HepG2 (cell line): ENCODE results near the gene MROH2A. TPM values are rescaled to one million over a fixed set of nuclear protein-coding genes. Genes with fewer than 3 reads are reported as not detected.

Experiments used
- AKAP8 ChIP-seq: sonication (generic); formaldehyde crosslinking; IDR thresholded peaks from 2 replicates; pipeline ENCODE4 v1.5.1; 2020; ENCODE audit warnings: mild to moderate bottlenecking, missing genetic modification reagents
- ARHGAP35 ChIP-seq: sonication (generic); formaldehyde crosslinking; IDR thresholded peaks from 2 replicates; pipeline ENCODE4 v1.9.0; 2022; ENCODE audit warnings: mild to moderate bottlenecking, inconsistent platforms, moderate library complexity, missing genetic modification reagents, borderline replicate concordance
- ATF1 ChIP-seq: IDR thresholded peaks from 2 replicates; pipeline ENCODE4 v1.6.1; 2016; ENCODE audit warnings: mild to moderate bottlenecking, control low read depth
- CEBPZ ChIP-seq: IDR thresholded peaks from 2 replicates; pipeline ENCODE4 v1.6.1; 2012; ENCODE audit warnings: low read length, improper control_type of control experiment
- DMAP1 ChIP-seq: IDR thresholded peaks from 2 replicates; pipeline ENCODE4 v1.6.1; 2016
- HNRNPLL ChIP-seq: fragments of 200-400 bp; formaldehyde crosslinking; IDR thresholded peaks from 2 replicates; pipeline ENCODE4 v1.6.1; 2017; ENCODE audit warnings: mild to moderate bottlenecking, low read depth, low read length; ENCODE audit not compliant: poor library complexity, severe bottlenecking
- HOXA5 ChIP-seq: sonication (generic); formaldehyde crosslinking; IDR thresholded peaks from 2 replicates; pipeline ENCODE4 v1.4.0; 2020; ENCODE audit warnings: missing genetic modification reagents
- KDM5B ChIP-seq: sonication (generic); formaldehyde crosslinking; IDR thresholded peaks from 2 replicates; pipeline ENCODE4 v1.4.0; 2020; ENCODE audit warnings: missing genetic modification reagents, mild to moderate bottlenecking, borderline replicate concordance
- MXD4 ChIP-seq: IDR thresholded peaks from 2 replicates; pipeline ENCODE4 v1.6.1; 2016; ENCODE audit warnings: mild to moderate bottlenecking, missing biosample characterization, missing genetic modification reagents
- PPARG ChIP-seq: conservative IDR thresholded peaks from 2 replicates; pipeline ENCODE4 v1.6.1; 2016; ENCODE audit warnings: missing biosample characterization, missing genetic modification reagents
- PRMT3 ChIP-seq: sonication (generic); formaldehyde crosslinking; IDR thresholded peaks from 2 replicates; pipeline ENCODE4 v1.8.1; 2022; ENCODE audit warnings: low read depth, mild to moderate bottlenecking, moderate library complexity, missing genetic modification reagents, borderline replicate concordance
- SMYD3 ChIP-seq: sonication (generic); formaldehyde crosslinking; IDR thresholded peaks from 2 replicates; pipeline ENCODE4 v1.8.1; 2023; ENCODE audit warnings: mild to moderate bottlenecking, missing genetic modification reagents
- SNRNP70 ChIP-seq: fragments of 200-400 bp; formaldehyde crosslinking; IDR thresholded peaks from 2 replicates; pipeline ENCODE4 v1.6.1; 2017; ENCODE audit warnings: mild to moderate bottlenecking, low read depth, low read length, moderate library complexity
- SRF ChIP-seq: IDR thresholded peaks from 2 replicates; pipeline ENCODE4 v1.6.1; 2011; ENCODE audit warnings: mild to moderate bottlenecking, low read depth, low read length, moderate library complexity
- TAF1 ChIP-seq: sonication (generic); formaldehyde crosslinking; IDR thresholded peaks from 2 replicates; pipeline ENCODE4 v1.4.0; 2020; ENCODE audit warnings: missing genetic modification reagents
- ZBTB3 ChIP-seq: sonication (generic); formaldehyde crosslinking; IDR thresholded peaks from 2 replicates; pipeline ENCODE4 v1.4.0; 2020; ENCODE audit warnings: low read depth, mild to moderate bottlenecking, moderate library complexity, missing genetic modification reagents, borderline replicate concordance
- ZFP36L2 ChIP-seq: sonication (generic); formaldehyde crosslinking; IDR thresholded peaks from 2 replicates; pipeline ENCODE4 v1.4.0; 2020; ENCODE audit warnings: missing genetic modification reagents
- ZKSCAN5 ChIP-seq: sonication (generic); formaldehyde crosslinking; IDR thresholded peaks from 2 replicates; pipeline ENCODE4 v1.5.1; 2020; ENCODE audit warnings: mild to moderate bottlenecking, missing genetic modification reagents
- ZNF17 ChIP-seq: sonication (generic); formaldehyde crosslinking; IDR thresholded peaks from 2 replicates; pipeline ENCODE4 v1.5.0; 2020; ENCODE audit warnings: mild to moderate bottlenecking, missing genetic modification reagents
- ZNF3 ChIP-seq: IDR thresholded peaks from 2 replicates; pipeline ENCODE4 v1.7.0; 2017; ENCODE audit warnings: inconsistent platforms
- ZNF350 ChIP-seq: sonication (generic); formaldehyde crosslinking; IDR thresholded peaks from 2 replicates; pipeline ENCODE4 v1.4.0; 2020; ENCODE audit warnings: mild to moderate bottlenecking, low read depth, missing genetic modification reagents, borderline replicate concordance
- ZNF432 ChIP-seq: sonication (generic); formaldehyde crosslinking; IDR thresholded peaks from 2 replicates; pipeline ENCODE4 v1.5.0; 2020; ENCODE audit warnings: missing genetic modification reagents, mild to moderate bottlenecking, borderline replicate concordance
- ZNF589 ChIP-seq: sonication (generic); formaldehyde crosslinking; conservative IDR thresholded peaks from 2 replicates; pipeline ENCODE4 v1.8.0; 2022; ENCODE audit warnings: mild to moderate bottlenecking, moderate library complexity, missing genetic modification reagents
- ZNF614 ChIP-seq: IDR thresholded peaks from 2 replicates; pipeline ENCODE4 v1.6.1; 2018; ENCODE audit warnings: missing biosample characterization, missing genetic modification reagents, inconsistent platforms, borderline replicate concordance
- ZNF672 ChIP-seq: sonication (generic); formaldehyde crosslinking; IDR thresholded peaks from 2 replicates; pipeline ENCODE4 v1.8.1; 2022; ENCODE audit warnings: missing genetic modification reagents
- ZNF713 ChIP-seq: sonication (generic); formaldehyde crosslinking; IDR thresholded peaks from 2 replicates; pipeline ENCODE4 v1.4.0; 2020; ENCODE audit warnings: mild to moderate bottlenecking, missing genetic modification reagents
- polyA plus RNA-seq, 8 experiments: library from polyadenylated mRNA; depleted of rRNA in 3 of 8; stranded (reverse) in 7 of 8; unstranded in 1 of 8; fragments of >200 nt; fragmentation: Illumina TruSeq in 4 of 8; extraction: Trizol in 4 of 8; gene quantifications; 2 replicates each; pipeline versions ENCODE4 v1.2.1 to v1.2.3, GENCODE V29; 2011 to 2016; ENCODE audit warnings: low read depth in 4 of 8, missing spikeins in 1 of 8, mixed read lengths in 1 of 8; ENCODE audit not compliant: insufficient read depth in 1 of 8
- total RNA-seq, 5 experiments: library from RNA; depleted of rRNA; stranded (reverse); fragments of >200 nt; fragmentation: Illumina TruSeq; extraction: Trizol; gene quantifications; 2 replicates each; pipeline ENCODE4 v1.2.3, GENCODE V29; 2016; ENCODE audit warnings: low read depth in 1 of 5
- TF ChIP-seq, protein P1 (sequence below): sonication (generic); formaldehyde crosslinking; IDR thresholded peaks from 2 replicates; pipeline ENCODE4 v1.4.0; 2020; ENCODE audit warnings: missing genetic modification reagents
- TF ChIP-seq, protein P2 (sequence below): sonication (generic); formaldehyde crosslinking; IDR thresholded peaks from 2 replicates; pipeline ENCODE4 v1.8.0; 2022; ENCODE audit warnings: mild to moderate bottlenecking, missing genetic modification reagents, borderline replicate concordance

MROH2A gene
- total and polyA plus RNA-seq, 2 of the 13 experiments (the other 11 are each of a cell fraction or from before 2014, with no cell fraction given): 0.03 to 0.04 TPM

DNA sequence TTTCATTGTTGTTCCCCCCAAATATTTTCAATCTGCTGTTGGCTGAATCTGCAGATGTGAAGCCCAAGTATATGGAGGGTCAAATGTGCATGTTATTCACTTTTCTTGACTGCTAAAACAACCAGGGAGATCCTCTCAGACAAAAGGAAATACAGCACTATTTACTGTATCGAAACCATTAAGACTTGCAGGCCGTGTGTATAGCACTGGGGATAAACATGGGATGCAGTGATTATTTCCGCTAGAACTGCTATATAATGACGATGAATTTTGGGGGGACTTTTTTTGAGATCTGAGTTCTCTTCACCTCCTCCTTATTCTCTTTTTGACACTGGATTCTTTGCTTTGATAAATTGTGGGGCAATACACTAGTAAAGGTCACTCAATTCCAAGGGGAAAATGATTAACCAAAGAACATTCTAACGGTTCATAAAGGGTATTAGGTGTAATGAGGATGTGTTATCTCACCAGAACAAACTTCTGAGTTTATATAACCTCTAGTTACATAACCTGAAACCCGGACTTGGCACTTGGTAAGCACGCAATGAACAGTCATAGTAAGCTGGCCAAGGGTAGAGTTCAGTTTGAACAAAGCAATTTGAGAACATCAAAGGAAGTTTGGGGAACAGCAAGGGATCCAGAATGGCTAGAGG lies 21.6 kb upstream of the MROH2A start (continued):
- TF ChIP-seq HOXA5 (CRISPR knock-in tag) (peak; percentile 97), DMAP1 (CRISPR knock-in tag) (no peak), ZNF672 (CRISPR knock-in tag) (peak; percentile 67; the same call in 1 of the 2 replicates), ZNF17 (CRISPR knock-in tag) (no peak), KDM5B (CRISPR knock-in tag) (no peak), ZNF350 (CRISPR knock-in tag) (no peak), ZNF589 (peak; percentile 86), ZNF713 (CRISPR knock-in tag) (no peak), CEBPZ (no peak), PPARG (CRISPR knock-in tag) (peak; percentile 95), ZNF3 (CRISPR knock-in tag) (no peak), AKAP8 (CRISPR knock-in tag) (peak; percentile 82; the same call in 1 of the 2 replicates), MXD4 (CRISPR knock-in tag) (0 out of 2 replicates have a peak, but pooled peaks have one; percentile 55), PRMT3 (CRISPR knock-in tag) (no peak), SMYD3 (CRISPR knock-in tag) (peak; percentile 67; the same call in 1 of the 2 replicates), SNRNP70 (no peak), ZBTB3 (CRISPR knock-in tag) (no peak), ATF1 (CRISPR knock-in tag) (peak; percentile 80), ZNF432 (no peak), TAF1 (no peak), HNRNPLL (no peak), SRF (no peak), ZNF614 (CRISPR knock-in tag) (peak; percentile 89), ZFP36L2 (CRISPR knock-in tag) (no peak), ARHGAP35 (no peak), ZKSCAN5 (CRISPR knock-in tag) (no peak)
- TF ChIP-seq, protein P1, sequence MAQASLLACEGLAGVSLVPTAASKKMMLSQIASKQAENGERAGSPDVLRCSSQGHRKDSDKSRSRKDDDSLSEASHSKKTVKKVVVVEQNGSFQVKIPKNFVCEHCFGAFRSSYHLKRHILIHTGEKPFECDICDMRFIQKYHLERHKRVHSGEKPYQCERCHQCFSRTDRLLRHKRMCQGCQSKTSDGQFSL (CRISPR knock-in tag): no peak
- TF ChIP-seq, protein P2, sequence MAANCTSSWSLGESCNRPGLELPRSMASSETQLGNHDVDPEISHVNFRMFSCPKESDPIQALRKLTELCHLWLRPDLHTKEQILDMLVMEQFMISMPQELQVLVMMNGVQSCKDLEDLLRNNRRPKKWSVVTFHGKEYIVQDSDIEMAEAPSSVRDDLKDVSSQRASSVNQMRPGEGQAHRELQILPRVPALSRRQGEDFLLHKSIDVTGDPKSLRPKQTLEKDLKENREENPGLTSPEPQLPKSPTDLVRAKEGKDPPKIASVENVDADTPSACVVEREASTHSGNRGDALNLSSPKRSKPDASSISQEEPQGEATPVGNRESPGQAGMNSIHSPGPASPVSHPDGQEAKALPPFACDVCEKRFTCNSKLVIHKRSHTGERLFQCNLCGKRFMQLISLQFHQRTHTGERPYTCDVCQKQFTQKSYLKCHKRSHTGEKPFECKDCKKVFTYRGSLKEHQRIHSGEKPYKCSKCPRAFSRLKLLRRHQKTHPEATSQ (CRISPR knock-in tag): peak; percentile 59; the same call in 1 of the 2 replicates
